NCI-H2081 treated with DMSO at 0.1 percent for 48 hours (cell line): ENCODE results near the gene ANKRD62.

Experiments used
- DNase-seq: peaks from one replicate; lab custom pipeline; 2025; lab: John Stamatoyannopoulos, UW

Gene ANKRD62

DNA sequence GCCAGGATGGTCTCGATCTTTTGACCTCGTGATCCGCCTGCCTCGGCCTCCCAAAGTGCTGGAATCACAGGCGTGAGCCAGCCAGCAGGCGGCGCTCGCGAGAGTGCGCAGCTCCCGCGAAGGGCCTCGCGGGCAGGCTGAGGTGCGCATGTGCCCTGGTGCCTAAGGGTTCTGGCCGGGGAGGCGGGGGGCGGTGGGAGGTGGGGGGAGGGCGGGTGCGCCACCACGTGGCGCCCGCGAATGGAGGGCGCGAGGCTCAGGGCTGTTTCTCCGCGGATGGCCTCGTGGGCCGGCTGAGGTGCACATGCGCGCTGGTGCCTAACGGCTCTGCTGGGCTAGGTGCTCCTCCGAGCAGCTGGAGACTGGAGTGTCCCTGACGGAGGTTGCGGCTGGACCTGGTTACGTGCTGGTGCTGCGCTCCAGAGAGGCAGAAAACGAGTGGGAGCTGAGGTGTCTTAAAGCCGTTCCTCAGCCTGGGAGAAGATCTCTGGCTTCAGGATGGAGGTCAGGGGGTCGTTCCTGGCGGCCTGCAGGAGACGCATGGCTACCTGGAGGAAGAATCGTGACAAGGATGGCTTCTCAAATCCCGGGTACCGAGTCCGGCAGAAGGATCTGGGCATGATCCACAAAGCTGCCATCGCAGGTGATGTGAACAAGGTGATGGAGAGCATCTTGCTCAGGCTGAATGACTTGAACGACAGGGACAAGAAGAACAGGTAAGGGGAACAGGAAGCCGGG, at the start of gene ANKRD62:
Gene ANKRD62 (plus strand): TSS at position 324 of the 738 bp plus-strand sequence. CDS start 175 bp downstream, at position 499.
- DNase-seq, result no peak

DNA sequence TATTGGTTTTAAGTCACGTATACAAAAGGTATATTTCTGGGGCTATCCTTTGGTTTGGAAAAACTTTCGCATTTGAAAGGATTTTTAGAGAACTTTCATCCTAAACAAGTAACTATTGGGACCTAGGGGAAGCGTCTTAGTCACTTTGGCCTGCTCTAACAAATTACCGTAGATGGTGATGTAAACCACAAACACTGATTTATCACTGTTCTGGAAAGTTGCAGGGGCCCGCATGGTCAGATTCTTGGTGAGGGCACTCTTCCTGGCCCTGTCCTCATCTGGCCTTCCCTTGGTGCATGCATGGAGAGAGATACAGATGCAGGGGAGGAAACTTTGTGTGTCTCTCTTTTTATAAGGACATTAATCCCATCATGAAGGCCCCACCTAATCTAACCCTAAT, 49.1 kb upstream of the ANKRD62 start:
- no peak for DNase-seq

DNA sequence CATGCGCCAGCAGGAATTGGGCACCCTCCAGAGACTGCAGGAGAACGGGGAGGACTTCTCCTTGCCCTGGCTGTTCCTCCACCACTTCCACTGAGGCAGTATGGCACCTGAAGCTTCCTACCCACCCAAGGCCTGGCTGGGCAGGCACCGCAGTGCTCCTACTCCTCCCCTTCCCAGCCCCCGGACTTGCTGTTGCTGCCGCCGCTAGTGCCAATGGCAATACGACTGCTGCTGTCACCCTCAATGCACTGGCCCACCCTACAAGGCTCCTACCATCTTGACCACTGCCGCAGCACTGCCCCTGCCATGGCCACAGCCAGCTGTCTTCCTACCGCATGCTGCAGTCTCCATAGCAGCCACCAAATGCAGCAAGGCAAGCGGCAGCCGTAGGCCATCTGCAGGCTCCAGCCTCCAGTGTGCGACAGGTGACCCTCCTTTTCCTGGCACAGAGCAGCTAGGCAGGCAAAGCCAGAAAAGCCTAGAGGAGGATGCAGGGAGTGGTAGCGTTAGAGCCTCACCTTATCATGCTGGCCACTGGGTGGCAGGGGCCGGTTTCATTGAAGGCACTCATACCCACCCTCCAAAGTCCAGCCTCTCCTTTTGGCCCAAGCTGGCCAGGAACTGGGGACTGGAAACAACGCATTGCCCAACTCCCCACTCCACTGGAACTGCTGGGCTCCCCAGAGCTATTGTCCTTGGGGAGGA, 47.4 kb upstream of the ANKRD62 start:
- no peak for DNase-seq

DNA sequence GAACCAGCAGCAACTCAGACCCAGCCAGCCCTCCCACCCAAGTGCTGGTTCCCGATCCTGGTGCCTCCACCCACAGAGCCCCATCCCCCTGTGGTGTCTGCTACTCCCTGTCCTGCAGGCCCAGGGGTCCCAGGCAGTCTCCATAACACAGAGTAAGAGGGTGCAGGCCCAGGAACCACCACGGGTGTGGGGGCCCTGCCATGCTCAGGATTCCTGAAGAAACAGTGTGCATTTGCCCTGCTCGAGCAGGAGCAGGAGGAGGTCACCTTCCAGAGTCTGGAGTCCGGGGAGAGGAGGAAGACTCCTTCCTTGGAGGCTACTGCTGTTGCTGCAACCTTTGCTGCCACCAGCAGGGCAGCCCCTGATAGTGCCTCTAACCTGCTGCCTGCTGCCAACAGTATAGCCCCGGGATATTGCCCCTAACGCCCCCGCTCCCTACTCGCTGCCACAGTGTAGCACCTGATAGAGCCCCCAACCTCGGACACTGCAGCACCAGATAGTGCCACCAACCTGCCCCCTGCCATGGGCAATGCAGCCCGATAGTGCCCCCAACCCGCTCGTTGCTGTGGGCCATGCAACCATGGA, 46.8 kb upstream of the ANKRD62 start:
- no peak for DNase-seq

DNA sequence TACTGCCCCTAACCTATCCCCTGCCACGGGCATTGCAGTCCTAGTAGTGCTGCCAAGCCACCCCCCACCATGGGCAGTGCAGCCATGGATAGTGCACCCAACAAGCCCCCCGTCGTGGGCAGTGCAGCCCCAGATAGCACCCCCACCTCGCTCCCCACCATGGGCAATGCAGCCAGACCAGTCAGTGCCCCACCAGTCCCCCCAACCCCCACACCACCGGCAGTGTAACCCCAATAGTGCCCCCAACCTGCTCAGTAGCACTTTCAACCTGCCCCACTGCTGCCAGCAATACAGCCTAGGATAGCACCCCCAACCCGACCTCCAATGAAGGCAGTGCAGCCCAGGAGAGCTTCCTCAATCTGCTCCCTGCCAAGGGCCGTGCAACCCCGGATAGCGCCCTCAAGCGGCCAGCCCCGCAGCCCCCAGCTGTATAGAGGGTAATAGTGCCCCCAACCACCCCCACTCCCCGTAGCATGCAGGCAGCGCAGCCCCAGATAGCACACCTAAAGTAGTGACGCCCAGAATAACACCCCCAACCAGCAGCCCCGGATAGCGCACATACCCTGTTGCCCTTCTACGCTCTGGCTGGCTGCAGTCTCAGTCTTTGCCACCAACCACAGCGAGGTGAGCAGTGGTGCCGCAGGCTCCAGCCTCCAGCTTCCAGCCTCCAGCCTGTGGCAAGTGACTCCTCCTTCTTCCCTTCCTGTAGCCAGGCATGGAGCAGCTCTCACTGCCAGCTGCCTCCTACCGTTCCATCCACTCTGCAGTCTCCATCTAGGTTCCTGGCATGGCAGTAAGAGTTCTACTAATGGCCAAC, 45.4 kb upstream of the ANKRD62 start:
- no peak for DNase-seq

DNA sequence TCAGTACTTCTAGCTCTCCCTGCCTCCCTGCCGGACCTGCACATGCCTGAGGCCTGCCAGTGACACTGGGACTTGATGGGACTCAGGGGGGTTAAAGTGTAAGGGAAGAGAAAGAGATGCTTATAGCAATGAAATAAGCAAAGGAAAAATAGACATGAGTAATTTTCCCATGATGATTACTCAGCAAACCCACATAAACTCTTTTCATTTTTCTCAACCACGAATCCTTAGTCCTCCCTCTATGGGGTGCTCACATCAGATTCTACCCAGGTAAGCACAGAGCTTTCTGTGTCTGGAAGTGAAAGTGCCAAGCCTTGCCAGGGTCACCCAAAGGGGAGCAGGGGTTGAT, 44.8 kb upstream of the ANKRD62 start:
- no peak for DNase-seq

DNA sequence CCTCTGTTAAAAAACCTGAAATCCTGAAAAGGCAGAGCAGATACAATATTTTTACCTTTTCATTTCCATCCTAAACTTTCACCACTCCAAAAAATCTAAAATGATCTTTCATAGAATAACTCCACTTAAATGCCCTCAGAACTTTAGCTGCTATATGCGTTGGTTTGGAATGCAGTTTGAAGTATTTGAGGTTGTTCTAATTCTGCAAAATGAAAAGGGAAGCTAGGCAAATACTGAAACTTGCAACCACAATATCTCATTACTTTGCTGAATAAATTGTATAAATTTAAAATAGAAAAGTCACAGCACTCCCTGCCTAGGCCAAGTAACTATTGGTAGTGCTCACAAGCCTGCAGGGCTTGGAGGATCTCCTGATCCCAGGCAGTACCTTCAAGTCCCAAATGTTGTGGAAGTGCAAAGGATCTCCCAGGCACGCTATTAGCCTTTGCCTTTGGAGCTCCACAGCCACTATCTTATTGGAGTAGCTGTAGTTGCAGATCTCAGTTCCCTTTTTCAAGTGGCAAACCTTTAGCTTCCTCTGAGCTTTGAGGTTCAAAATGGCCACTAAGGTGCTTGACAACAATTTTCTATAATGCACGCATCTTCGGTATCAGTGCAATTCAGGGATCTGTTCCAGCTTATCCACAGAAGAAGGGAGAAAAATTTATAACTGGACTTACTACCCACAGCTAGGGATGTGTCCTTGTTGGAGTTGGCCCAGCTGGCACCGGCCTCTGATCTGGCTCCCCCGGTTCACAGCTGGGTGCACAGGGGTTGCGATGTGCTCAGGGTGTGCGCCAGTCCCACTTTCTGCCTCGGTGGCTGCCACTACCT, 43.4 kb upstream of the ANKRD62 start:
- no peak for DNase-seq

DNA sequence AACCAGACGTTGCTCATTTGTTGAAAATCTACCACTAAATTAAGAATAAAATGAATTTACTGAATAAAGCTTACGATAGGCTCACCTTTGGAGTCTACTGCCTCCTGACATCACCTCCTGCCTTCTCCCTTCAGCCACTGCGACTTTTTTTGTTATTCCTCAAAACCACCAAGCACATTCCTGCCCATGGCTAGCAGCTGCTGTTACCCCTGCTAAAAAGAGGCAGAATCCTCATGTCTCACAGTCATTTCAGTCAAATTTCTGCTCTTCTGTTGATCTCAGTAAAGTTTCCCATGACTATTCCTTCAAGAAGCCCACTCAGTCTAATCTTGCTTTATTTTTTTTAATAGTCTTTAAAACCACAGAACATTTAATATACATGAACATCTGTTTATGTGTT, 40.8 kb upstream of the ANKRD62 start:
- DNase-seq, result no peak

DNA sequence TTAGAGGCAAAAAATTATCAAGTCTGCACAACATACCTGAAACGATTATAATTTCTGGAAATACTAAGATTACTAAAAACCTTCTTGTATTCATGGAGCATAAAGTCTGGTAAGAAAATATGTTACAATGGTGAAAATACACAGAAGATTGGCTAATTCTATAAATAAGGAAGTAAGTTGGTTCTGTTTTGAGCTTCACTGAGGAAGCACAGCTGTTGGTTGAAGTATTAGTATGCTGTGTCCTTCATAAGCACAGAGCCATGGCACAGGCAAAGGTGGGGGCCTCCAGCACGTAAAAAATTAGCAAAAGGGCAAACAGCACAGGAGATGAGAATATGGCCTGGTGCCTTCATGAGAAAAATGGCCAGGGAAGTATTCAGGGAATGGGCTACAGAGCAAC, 40.4 kb upstream of the ANKRD62 start:
- no peak for DNase-seq

DNA sequence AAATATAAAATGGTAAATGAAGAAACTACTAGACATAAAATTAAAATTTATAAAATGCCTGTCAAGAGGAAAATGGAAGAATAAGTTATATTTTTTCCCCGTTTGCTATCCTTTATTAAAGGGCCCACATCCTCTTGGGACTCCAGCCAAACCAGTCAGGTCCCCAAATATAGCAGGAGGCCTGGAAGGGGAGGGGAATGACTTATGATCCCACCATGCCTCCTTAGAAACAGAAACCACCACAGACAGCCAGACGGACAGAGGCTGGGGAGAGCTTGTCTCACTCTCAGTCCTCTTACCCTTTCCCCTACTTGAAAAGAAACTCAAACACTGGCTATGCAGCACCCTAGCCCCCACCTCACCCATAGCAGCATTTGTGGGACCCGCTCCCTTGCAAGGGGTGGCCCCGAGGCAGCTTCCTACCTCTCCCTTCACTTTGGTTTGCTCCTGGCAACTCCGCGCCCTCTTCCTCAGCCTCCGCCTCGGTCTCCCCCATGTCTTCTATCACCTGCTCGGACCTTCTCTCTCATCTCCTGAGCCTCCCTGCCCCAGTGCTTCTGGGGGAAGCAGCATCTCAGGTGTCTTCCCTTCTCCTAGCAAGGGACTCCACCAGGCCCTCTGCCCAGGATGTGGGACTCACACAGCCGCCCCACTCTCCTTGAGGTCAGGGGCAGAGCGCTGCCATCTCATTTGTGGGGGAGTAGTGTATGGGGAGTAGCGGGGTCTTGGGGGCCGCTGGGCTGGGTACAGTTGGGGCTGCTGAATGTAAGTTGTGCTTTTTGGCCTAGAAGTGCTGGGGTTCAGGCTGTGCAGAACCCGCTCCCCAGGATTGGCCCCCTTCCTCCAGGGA, 37.4 kb upstream of the ANKRD62 start:
- no peak for DNase-seq

DNA sequence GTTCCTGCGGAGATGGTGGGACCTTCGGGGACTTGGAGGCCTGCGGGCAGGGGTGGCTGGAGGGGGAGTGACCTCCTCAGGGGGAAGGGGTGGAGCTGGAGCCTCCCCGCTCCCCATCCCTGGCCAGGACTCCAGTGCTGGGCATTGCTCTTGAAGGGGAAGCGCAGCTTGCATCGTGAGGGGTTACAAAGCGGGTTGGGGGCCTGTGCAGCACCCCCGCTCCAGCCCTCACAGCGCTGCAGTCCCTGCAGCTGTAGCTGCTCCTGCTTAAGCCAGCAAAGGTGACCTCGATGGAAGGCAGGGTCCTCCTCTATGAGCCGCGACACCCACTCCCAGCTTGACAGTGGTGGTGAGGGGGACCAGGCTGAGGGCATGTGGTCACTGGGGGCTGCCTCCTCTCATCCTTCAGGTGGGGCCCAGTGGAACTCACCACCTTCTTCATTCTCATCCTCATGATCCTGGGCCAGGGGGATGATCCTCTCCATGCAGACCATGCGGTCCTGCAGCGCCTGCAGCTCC, 36.7 kb upstream of the ANKRD62 start:
- no peak for DNase-seq

DNA sequence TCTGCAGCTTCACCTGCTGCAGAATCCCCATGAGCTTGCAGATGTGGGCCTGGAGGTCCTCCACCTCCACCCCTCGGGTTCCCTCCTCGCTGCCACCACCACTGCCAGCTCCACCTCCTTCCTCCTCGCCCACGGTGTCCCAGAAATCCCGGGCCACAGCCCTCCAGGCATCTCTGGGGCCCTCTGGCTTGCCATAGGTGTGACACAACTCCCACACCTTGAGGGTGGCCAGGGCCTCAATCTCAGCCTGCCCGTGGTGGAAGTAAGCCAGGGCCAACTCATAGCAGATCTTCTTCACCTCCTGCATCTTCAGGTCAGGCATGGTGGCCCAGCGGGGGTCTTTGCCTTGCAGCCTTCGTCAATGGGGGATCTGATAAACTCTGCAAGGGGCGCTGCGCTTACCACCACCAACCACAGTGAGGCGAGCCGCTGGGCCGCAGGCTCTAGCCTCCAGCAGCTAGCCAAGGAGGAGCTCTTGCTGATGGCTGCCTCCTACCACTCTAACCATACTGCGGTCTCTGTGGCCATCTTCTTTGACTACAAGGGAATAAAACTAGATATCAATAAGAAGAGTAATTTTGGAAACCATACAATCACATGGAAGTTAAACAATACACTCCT, 36.1 kb upstream of the ANKRD62 start:
- no peak for DNase-seq

DNA sequence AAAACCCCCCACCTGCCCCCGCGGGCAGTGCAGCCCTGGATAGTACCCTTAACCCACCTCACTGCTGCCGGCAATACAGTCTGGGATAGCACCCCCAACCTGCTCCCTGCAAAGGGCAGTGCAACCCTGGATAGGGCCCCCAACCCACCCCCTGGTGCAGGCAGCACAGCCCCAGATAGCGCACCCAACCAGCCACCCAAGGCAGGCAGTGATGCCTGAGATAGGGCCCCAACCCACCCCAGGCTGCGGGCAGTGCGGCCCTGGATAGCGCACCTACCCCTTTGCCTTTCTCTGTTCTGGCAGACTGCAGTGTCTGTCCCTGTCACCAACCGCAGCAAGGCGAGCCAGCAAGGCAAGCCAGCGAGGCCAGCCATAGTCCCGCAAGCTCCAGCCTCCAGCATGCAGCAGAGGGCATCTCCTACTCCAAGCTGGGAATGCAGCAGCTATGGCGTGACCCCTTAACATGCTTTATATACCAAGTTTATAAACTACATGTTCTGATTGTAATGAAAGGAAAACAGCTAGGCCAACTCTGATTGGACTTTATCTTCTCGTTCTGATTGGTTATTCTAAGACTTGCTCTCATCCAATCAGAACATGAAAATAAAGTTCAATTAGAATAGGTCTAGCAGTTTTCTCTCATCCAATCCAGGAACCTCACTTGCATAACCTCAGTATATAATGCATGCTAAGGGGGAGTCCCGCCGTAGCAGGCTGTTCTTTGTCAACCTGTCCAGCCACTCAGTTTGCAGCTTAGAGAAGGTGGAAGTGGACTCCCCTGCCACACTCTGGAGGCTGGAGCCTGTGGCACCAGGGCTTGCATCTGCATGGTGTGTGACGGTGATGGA, 34.1 kb upstream of the ANKRD62 start:
- DNase-seq, result no peak

DNA sequence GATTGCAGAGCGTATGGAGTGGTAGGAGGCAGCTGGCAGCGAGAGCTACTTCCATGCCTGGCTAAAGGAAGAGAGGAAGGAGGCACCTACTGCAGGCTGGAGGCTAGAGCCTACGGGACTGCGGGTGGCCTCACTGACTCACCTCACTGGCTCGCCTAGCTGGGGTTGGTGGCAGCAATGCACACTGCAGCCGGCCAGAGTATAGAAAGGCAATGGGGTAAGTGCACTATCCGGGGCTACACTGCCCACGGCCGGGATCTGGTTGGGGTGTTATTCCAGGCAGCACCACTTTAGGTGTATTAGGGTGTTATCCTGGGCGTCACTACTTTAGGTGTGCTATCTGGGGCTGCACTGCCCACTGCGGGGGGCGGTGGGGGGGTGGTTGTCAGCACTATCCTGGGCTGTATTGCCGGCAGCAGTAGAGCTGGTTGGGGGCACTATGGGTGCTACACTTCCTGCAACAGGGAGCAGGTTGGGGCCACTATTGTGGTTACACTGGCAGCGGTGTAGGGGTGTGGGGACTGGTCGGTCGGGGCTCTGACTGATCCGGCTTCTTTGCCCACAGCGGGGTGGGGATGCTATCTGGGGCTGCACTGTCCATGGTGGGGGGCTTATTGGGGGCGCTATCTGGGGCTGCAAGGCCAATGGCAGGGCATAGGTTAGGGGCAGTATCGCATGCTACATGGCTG, 33.3 kb upstream of the ANKRD62 start:
- no peak for DNase-seq

DNA sequence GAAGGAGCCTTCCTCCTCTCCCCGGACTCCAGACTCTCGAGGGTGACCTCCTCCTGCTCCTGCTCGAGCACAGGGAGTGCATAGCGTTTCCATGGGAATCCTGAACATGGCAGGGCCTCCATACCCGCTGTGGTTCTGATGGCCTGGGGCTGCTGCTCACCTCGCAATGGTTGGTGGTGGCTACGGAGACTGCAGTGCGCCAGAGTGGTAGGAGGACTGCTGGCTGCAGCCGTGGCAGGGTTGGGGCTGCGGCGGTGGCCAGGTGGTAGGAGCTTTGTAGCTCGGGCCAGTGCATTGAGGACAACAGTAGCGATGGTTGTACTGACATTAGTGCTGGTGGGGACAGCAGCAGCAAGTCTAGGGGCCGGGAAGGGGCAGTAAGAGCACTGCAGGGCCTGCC, 32.0 kb upstream of the ANKRD62 start:
- no peak for DNase-seq

DNA sequence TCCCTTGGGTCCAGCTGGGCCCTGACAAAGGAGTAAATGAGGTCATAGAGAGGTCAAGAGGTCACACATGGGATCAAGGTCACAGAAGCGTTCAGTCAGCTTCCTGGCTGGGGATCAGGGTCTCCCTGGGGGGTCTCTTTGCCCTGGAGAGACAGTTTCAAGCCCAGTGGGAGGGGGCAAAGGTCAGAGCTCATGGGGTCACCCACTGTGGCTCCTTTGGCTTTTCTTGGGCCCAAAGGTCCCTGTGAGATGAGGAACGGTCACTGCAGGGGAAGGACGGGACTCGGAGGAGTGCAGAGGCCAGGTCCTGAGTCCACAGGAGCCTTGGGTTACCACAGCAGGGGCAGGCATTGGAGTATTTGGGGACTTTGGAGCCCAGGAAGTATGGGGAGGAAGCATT, 30.7 kb upstream of the ANKRD62 start:
- DNase-seq, result no peak

DNA sequence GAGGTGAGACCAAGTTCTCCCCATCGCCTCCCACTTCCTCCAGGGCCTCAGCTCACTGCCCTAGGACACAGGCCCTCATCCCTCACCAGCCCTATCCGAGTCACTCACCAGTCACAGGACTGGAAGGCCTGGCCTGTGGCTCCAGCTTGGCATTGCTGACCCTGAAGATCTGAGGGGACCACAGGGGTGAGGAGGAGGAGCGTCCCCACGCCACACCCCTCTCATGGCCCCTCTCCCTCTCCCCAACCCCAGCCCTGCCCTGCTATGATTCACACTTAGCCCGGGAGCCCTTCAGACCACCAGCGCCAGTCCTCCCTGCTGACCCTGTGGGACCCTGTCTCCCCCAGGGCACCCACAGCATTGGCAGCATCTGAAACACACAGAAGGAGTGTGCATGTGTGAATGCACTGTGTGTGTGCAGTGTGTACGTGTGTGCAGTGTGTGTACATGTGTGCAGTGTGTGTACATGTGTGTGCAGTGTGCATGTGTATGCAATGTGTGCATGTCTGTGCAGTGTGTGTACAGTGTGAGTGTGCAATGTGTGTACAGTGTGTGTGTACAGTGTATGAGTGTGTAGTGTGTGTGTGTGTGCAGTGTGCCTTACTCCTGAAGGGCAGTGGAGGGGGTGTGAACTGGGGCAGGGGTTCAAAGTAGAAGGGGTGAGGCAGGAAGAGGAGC, 29.4 kb upstream of the ANKRD62 start:
- DNase-seq, result no peak

DNA sequence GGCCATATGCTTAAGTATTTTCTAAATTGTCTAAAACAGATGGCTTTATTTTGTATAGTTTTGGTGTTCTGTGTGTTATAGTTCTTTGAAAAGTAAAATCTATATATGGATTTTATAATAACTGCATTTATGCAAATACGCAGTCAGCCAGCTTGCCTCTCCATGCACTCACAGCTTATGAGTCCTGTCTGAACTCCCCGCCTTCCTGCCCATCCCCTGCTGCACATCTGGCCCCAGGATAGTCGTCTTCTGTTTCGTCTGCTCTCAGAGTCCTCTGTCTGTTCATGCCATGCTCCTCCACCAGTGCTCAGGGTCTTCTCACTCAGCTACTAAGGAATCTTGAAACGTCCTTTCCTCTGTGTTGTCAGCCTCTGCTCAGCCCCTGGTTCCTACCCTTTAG, 28.2 kb upstream of the ANKRD62 start:
- DNase-seq, result no peak
